HG03103 (cell line): ENCODE results near the gene RTL1.

Experiments
- ATAC-seq: cut with Tn5 transposase; IDR thresholded peaks from one replicate; pipeline ENCODE4 v1.9.1; 2021; ENCODE audit warnings: low read depth; ENCODE audit not compliant: unreplicated experiment

The RTL1 gene

DNA sequence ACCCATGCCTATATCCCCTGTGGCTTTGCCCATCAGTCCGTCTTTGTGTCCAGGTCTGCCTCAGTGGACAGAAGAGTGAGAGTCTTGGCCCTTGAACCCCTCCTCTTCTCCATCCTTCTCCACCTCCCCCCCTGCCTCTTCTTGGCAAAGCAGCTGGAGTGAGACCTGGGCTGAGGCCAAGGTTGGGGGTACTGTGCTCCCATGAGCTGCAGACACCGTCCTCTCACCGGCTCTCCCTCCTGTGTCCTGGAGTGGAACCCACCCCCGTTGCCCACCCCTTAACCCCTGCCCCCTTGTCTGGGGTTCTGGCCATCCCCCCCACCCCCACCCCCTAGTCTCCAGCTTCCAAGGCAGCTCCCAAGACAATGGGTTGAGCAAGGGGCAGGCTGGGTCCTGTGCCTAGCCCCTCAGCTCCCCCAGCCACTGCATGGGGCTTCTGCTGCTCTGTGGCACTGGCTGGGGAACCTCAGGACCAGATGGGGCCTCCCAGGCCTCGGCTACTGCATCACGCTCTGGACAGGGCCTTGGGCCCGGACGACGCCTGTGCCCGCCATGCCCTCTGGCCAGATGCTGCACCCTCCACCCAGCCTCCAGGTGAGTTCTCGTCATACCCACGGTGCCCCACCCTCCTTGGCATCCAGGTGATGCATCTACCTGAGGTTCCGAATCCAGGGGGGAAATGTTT is 35.7 kb downstream of the RTL1 start:
- ATAC-seq: no peak

DNA sequence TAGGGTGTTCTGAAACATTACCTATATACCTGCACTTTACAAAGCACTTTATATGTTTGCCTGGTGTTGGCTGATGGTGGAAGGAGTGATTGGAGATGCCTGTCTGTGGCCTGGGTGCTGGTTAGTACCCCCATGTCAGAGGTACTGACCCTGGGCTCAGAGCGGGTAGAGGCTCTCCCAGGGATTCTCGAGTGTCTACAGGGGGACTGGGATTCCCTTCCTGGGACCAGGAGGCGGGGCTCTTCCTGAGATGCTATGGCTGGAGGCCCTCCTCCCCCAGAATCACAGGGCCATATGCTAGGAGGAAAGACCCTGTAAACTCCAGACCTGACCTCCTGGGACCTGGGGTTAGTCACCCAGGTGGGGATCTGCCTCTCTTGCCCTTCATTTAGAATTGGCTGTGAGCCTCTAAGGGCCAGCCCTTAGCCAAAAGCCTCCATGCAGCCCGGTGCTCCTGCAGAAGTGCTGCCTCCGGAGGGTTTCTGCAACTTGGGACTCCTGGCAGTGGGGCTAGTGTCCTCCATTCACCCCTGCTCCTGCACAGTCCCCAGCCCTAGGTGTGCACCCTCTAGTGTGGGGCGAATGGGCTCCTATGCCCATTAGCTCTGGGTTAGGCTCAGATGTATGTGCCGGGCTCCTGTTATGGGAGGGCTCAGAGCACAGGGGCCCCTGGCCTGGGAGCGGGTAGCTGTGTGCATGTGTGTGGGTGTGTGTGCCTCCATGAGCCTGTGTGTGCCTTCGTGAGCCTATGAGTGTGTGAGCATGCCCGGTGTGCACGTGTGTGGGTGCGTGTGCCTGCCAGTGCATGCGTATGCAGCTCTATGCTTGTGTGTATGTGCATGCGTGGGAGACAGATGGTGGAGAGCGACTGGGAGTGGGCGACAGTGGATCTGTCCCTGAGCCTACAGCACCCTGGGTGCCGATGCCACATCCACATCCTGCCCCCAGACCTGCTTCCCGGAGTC is 36.6 kb downstream of the RTL1 start:
- ATAC-seq: no peak

DNA sequence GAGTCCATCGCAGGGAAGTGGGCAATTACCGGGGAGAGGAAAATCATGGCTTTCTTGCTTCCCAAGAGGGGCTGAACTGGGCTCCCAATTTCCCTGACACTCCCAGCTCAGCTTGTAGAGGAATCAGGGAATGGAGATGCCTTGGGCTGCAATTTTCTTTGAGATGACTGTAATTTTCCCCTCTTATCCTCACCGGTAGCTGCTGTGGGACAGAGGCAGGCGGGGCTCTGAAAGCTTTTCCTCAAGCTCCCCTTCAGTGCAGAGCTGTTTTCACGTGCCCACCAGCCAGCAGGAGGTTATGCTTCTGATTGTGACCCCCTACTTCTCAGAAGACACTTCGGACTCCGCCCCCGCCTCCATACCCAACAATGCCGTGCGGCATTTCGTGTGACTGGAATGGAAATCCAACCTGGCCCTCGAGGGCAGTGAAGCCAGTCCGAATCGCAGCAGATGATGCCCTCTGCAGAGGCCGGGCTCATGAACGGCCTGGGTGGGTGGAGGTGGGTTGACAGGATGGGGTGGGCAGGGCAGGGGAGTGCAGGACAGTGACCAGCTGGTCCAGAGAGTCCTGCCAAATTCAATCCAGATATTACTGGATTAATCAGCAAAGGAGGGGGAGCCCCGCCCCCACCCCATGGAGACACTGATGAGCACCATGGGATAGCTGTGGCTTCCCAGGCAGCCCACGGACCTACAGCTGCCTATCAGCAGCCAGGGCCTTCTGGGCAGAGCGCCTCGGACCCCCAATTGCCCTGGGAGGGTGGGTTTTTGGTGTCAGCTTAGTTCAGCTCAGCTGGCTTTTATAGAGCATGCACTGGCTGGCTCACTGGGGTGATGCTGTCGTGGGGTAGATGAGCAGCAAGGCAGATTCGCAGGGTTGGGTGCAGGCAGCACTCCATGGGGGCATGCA is 37.6 kb downstream of the RTL1 start:
- no peak for ATAC-seq

DNA sequence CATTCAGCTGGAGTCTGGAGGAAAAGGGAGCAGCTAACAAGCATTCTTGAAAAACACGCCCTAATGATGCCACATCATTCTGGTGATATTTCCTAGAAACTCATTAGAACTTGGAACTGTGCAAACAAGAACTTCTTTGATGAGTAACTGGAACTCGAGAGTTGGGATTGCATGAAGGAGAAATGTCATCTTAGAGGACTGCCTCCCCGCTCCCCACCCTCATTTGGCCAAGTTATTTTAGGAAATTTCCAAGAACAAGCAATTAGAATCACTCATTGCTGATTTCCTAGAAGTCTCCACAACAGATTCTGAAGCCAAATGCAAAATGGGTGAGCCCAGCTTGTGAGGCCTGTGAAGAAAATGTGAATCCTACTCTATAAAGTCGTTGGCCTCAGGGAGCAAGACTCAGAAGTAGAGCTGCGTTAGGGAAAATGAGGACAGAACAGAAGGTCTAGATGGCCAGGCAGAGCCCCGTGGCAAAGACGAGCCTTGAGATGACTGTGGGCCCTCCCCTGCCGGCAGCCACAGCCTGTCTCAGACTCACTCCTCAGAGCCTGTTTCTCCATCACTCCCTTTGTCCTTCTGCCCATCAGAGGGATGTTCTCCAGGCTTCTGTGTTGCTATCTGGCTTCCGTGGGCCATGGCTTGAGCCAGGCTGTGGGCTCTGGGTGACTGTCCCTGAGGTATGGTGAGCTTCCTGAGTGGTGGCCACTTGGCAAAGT is 38.4 kb downstream of the RTL1 start:
- ATAC-seq: no peak

DNA sequence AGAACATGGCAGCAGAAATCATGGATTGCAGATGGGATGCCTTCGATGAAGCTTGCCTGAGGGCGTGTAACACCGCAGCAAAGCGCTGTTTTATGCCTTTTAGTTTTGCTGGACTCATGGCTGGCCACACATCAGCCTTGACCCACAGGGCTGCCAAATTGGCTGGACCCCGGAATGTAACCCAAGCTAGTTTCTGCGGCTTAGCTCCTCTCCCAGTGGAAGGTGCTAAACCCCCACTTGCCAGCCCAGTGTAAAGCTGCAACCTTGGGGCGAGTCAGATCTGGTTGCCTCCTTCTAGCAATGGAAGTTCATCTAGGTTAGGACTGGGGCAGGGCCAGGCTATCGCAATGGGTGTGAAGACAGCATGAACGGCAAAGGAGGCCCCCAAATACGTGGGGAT is 39.3 kb downstream of the RTL1 start:
- no peak for ATAC-seq

DNA sequence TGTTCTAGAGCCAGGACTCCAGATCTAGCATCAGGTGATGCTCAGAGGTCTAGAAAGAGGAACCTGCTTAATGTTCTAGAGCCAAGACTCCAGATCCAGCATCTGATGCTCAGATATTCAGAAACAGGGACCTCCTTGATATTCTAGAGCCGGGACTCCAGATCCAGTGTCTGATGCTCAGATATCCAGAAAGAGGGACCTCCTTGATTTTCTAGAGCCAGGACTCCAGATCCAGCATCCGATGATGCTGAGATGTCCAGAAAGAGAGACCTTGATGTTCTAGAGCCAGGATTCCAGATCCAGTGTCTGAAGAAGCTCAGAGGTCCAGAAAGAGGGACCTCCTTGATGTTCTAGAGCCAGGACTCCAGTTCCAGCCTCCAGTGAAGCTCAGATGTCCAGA is 40.7 kb downstream of the RTL1 start:
- no peak for ATAC-seq

DNA sequence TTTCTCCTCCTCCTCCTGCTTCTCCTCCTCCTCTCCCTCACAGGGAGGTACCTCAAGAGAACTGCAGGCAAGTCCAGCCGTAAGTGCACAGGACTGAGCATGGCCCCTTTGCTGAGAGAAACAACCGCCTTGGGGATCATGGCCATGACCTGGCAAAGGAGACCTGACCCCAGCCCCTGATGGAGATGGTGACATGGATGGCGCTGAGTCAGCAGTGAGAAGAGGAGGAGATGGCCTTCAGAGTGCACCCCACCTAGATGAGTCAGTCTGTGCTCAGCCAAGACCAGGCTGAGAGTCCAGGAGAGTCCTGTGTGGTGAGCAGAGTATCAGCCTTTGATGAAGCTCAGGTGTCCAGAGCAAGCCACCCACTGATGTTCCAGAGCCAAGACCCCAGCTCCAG is 41.2 kb downstream of the RTL1 start:
- no peak for ATAC-seq

DNA sequence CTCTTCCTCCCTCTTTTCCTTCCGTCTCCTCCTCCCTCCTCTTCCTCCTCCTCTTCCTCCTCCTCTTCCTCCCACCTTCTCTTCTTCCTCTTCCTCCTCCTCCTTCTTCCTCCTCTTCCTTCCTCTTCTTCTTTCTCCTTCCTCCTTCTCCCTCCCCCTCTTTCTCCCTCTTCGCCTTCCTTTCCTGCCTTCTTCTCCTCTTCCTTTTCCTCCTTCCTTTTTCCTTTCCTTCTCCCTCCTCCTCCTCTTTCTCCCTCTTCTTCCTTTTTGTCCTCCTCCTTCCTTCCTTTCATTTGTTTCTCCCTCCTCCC is 41.6 kb downstream of the RTL1 start:
- no peak for ATAC-seq

DNA sequence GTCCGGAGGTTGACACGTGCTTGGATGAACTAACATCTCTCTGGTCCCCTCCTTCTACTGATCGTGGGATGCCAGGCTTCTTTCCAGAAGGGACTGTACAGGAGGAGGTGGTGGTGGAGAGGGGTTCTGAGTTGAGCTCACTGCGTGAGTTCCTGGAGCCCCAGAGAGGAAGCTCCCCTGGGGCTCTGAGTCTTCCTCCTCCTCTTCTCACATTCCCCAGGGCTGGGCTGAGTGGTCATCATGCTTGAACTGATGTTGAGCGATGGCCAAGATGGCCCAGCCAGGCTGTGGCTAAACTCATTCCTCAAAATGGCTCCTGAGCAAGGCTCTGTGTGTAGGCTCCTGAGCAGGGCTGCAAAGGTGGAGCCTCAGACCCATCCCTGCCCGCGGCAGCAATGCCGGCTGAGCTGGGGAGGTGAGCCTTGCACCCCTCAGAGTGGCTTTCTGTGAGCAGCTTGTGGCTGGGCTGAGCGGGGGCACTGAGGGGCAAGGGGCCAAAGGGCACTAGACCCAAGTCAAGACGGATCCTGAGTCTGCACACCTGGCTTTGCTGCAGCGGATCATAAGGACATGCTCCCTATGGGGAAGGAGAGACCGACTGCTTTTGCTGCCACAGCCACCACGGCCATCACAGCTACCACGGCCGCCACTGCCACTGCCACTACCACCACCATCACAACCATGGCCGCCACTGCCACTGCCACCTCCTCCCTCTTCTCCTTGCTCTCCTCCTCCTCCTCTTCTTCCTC is 42.2 kb downstream of the RTL1 start:
- ATAC-seq: no peak

DNA sequence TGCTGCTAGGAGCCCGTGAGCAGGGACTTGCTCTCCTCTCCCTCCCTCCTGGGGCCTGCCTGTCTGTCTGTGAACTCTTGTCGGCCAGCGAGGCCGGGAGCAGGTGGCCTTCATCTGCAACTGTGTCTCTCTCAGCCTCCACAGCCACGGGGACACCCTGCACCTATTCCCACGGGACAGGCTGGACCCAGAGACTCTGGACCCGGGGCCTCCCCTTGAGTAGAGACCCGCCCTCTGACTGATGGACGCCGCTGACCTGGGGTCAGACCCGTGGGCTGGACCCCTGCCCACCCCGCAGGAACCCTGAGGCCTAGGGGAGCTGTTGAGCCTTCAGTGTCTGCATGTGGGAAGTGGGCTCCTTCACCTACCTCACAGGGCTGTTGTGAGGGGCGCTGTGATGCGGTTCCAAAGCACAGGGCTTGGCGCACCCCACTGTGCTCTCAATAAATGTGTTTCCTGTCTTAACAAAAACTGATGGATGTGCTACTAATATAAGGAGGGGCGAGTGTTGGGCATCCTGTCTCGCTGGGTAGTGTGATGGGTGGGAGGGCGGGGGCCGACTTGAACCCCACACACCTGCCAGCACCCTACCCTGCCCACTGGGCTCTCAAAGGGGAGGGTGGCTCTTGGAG is 42.9 kb downstream of the RTL1 start:
- no peak for ATAC-seq

DNA sequence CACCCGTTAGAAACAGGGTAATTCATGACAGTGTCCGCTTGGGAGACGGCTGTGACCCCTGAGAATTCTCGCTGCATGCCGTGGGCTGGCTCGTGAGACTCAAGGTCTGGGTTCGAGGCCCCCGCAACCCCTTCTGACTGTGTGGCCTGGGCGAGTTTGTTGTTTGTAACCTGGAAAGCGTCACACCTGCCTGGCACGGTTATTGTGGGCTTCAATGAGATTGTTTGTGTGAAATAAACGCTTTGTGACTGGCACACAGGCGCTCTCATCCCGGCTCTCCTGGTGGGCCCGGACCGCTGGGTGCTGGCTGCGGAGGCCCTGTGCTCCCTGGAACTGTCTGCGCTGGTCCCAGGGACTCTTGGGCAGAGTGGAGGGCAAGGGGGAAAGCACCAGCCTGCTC is 43.7 kb downstream of the RTL1 start:
- no peak for ATAC-seq

DNA sequence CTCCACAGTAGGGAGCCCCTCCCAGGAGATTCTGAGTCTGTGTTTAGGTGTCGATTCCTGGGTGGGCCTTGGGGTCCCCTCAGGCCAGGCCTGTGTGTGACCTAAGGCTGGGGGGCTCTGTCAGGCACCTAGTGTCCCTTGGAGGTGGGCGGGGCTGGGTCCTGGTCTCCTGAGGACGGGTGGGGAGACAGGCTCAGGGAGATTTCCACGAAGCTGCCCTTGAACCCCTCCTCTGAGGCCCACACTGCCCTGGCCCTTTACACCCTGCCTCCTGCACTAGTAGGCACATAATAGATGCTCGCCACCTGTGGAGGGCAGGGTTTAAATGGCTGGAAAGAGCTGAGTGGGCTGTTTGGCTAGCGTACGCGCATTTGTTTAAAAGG is 44.7 kb downstream of the RTL1 start:
- ATAC-seq: no peak

DNA sequence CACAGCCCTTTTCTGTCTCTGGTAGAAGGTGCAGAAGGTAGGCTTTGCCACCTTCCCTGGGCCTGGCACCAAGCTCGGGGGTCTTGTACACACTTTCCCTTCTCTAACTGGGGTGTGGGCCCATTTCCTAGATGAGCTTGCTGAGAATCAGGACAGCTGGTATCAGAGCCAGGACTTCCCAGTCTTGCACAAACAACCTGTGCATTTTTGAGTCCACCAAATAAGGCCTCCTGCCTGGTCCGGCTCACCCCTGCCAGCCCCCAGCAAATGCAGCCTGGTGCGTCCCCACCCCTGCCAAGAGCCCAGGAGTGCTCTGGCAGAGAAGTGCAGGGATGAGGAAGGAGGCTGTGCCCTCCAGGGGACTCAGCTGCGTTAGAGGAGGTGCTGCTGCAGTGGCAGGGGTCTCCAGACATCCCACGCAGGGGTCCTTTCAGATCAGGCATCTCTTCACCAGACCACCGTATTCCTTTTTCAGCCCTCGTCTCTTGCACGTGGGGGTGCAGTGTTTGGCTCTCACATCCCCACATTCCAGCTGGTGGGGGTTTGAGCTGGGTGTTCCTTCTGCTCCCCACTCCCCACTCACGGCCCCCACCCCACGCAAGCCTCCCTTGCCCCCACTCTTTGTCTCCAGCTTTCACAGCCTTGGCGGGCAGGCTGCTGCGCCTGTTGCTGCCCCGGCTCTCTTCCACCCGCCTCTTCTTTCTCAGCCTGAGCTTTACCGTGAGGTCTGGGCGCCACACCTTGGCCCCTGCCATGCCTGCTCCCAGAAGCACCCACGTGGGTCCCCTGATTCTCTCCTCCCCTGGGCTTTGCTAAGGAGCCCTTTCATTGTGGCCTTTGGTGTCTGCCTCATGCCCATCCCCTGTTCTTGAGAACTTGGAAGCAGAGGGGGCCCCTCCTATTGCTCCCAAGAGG is 45.3 kb downstream of the RTL1 start:
- no peak for ATAC-seq

DNA sequence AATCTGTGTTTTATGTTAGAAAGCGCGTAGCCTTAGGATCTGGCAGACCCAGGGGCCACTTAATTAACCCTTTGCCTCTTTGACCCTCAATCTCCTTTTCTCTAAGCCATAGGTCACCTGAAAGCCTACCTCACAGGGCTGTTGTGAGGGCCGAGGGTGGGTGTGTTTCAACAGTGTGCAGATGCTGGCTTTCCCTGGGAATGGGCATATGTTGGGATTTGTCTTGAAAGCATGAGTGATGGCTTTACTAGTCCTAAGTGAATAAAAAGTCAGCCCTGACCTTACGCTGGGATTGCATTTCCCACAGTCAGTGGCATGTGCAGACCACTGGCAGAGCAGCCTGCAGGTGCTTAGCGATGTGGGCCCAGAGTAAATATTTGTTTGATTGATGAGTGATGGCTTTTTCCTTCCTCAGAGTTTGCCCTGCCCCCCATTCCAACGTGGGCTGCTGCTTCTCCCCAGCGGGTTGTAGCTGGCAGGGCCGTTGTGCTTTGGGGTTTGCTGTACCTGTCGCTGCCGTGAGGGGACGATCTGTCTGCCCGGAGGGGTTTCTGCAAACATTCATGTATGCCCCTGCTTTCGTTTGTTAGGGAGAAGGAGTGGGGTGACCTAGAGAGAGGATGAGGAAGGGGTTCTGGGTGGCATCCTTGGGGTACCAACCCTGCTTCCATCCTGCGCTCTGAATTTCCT is 46.1 kb downstream of the RTL1 start:
- no peak for ATAC-seq

DNA sequence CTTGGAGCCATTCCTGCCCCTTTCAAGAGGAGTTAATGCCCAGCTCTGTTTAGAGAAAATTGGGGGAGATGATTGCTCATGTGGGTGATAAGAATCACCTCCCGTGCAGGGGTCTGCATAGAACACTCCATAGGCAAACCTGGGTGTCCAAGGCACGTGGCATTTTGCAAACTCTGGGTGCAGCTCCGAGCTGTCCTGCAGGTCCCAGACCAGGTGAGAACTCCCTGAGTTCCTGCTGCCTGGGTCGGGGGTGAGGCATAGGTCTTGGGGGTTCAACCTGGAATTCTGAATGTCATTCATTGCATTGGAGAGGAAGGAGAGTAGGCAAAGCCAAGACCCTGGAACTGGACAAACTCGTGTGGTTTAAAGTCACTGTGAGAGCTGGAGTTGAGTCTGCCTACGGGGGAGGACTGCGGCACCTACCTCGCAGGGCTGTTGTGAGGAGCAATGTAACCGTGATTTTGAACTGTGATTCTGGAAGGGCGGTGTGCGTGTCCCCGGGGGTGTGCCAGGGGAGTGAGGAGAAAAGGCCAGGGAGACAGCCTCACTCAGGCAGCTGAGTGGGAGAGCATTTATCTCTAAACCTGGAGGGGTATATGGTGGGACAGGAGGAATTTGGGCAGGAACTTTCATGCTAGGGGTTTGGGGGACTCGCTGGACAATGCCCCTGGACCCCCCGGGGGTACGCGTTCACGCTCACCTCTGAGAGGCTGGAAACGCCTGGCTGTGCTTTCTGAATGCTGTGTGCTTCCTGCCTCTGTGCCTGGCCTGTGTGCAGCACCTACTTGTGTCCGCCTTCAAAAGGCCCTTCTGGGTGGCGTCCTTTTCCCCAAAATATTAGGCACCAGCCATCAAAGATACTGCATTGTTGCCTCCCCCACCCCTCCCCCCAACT is 47.2 kb downstream of the RTL1 start:
- no peak for ATAC-seq

DNA sequence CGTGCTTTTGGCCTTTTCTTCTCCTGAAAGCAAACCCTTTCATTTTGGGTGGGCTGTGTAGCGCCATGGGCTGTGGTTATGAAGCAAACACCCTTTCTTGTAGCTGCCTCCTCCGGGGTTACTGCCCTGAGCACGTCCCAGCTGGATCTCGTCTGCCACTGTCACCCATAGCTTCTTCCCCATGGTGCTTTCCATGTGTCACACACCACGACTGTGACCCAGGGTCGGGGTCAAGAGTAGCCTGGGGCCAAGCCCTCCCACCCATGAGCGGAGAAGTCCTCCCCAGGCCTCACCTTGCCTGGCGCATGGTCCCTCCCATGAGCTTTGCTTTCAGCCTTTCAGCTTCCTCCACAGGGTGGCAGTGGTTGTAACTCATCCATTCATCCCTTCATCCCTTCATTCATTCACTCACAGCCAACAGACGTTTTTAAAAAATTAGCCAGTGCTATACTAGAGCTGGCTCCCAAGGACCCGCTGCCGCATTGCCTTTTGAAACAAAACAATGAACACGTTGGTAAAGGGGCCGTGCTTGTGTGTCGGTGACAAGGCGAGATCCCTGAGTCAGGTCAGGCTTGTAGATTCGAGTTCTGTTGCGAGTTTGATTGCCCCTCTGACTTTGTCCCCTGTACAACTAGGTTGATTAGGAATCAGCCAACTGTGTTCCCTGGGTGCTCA is 48.1 kb downstream of the RTL1 start:
- ATAC-seq: no peak
